ENCODE measurements around the gene MICOS13.
"Not testable (repeated sequence)": the region's sequence is repeated elsewhere in the genome, so short reads cannot be mapped to it uniquely, and the experiment has no call there.

The MICOS13 gene

GRCh38 chr19:5680437-5681368 lies at the start of gene MICOS13, which contains the start of gene HSD11B1L:
Gene MICOS13 (minus strand): TSS chr19:5680516. CDS start chr19:5680486, 30 bp downstream.
Gene HSD11B1L (plus strand): TSS chr19:5681027. CDS start chr19:5684833, 3,806 bp downstream.
- DNase-seq (ENCODE audit: low read depth) = peak; percentile 98

GRCh38 chr19:5727453-5728050 lies 47.2 kb upstream of the MICOS13 start:
- no peak for DNase-seq (ENCODE audit: low read depth)

- peak; percentile 97 for DNase-seq (ENCODE audit: low read depth)
These were observed 39.9 kb upstream of the MICOS13 start, which contains the start of the genes CATSPERD and LONP1 for GRCh38 chr19:5719961-5720790. Gene CATSPERD (plus strand): TSS chr19:5720637. CDS start chr19:5720738, 101 bp downstream. Gene LONP1 (minus strand): TSS chr19:5720146. CDS start chr19:5720132, 14 bp downstream.

- peak; percentile 13 for DNase-seq (ENCODE audit: low read depth)
These were observed 39.1 kb upstream of the MICOS13 start for GRCh38 chr19:5719274-5719960.

- peak; percentile 87 for DNase-seq (ENCODE audit: low read depth)
These were observed 38.4 kb upstream of the MICOS13 start for GRCh38 chr19:5718579-5719273.

- DNase-seq (ENCODE audit: low read depth) = peak; percentile 62
These were observed 37.8 kb upstream of the MICOS13 start for GRCh38 chr19:5718037-5718578.

- no peak for DNase-seq (ENCODE audit: low read depth)
These were observed 37.1 kb upstream of the MICOS13 start for GRCh38 chr19:5717215-5717935.

GRCh38 chr19:5714816-5715215 lies 34.5 kb upstream of the MICOS13 start:
- DNase-seq (ENCODE audit: low read depth) = no peak

- no peak for DNase-seq (ENCODE audit: low read depth)
These were observed 32.9 kb upstream of the MICOS13 start for GRCh38 chr19:5713228-5713627.

- DNase-seq (ENCODE audit: low read depth) = no peak
These were observed 31.4 kb upstream of the MICOS13 start for GRCh38 chr19:5711713-5712161.

- no peak for DNase-seq (ENCODE audit: low read depth)
These were observed 30.7 kb upstream of the MICOS13 start for GRCh38 chr19:5711025-5711424.

- no peak for DNase-seq (ENCODE audit: low read depth)
These were observed 27.6 kb upstream of the MICOS13 start for GRCh38 chr19:5707576-5708575.

- DNase-seq (ENCODE audit: low read depth) = no peak
These were observed 26.7 kb upstream of the MICOS13 start for GRCh38 chr19:5706876-5707573.

GRCh38 chr19:5705552-5705951 lies 25.2 kb upstream of the MICOS13 start:
- no peak for DNase-seq (ENCODE audit: low read depth)

- DNase-seq (ENCODE audit: low read depth) = no peak
These were observed 23.8 kb upstream of the MICOS13 start for GRCh38 chr19:5703819-5704818.

GRCh38 chr19:5702053-5702410 lies 21.7 kb upstream of the MICOS13 start:
- not testable (repeated sequence) for DNase-seq (ENCODE audit: low read depth)

Data from amniotic epithelial cell (primary cell).